G401 (cell line): Measurements from ENCODE around the gene NPIPB4. TPM values are rescaled to one million over a fixed set of nuclear protein-coding genes. Genes with fewer than 3 reads are reported as not detected.
"Not testable (repeated sequence)": the region's sequence is repeated elsewhere in the genome, so short reads cannot be mapped to it uniquely, and the experiment has no call there.

Source experiments
- DNase-seq: peaks from one replicate; pipeline ENCODE4 v3.0.0-alpha.2; 2015; ENCODE audit warnings: low spot score
- in situ Hi-C: cut with HindIII; loops from 2 replicates; pipeline ENCODE4 v1.10.0; 2016; ENCODE audit warnings: low sequenced_read_pairs, mixed read lengths
- total RNA-seq: library from RNA; depleted of rRNA; stranded (reverse); fragments of >200 nt; shearing (Covaris generic); gene quantifications from 2 replicates; pipeline ENCODE4 v1.2.3, GENCODE V29; 2014; rRNA removed

Gene NPIPB4
- total RNA-seq, 1 experiment from 2014 or later: 14.8 TPM

DNA sequence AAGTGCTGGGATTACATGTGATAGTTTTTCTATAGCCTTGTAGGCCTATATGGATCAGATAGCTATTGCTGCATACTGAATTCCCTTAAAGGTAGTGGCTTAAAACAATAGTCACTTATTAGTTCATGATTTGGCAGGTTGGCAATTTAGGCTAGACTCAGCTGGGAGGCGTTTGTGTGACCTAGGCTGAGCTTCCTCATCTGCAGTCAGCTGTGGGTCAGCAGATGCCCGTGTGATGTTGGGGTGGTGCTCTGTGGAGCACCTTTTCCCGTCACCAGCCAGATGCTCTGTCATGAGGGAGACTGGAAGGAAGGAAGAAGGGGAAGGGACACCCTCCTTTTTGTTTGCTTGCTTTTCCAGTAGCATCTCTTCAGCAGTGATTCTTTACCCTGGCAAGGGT is 64.2 kb downstream of the NPIPB4 start:
- DNase-seq, in situ Hi-C loops: not testable (repeated sequence)

DNA sequence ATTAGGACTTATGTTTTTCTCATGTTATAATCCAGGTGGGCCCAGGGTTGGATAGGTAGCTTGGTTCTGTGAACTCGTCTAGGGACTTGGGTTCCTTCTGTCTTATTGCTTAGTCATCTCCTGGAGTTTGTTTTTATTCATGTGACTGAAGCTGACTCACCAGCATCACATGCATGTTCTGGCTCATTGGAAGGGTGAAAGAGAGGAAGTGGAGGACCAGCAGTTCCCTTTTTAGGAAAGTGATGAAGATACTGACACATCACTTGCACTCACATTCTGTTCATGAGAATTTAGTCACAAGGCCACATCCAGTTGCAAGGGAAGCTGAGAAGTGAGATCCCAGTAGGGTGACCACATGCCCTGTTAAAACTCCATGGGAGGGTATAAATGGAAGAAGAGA is 67.0 kb downstream of the NPIPB4 start:
- DNase-seq, in situ Hi-C loops: not testable (repeated sequence)

Other genes with a start within 250 kb of the NPIPB4 start
- not detected in 2 replicates for gene IGSF6, start 205.1 kb downstream of the NPIPB4 start, total RNA-seq
- 0.10 and 0.74 TPM in 2 replicates for gene OTOA, start 193.8 kb downstream of the NPIPB4 start, total RNA-seq
- 73.9 and 94.3 TPM in 2 replicates for gene UQCRC2, start 95.6 kb upstream of the NPIPB4 start, total RNA-seq
- gene PDZD9, start 143.4 kb upstream of the NPIPB4 start, total RNA-seq: not detected in 2 replicates
- 10.5 and 11.6 TPM in 2 replicates for gene MOSMO, start 150.4 kb upstream of the NPIPB4 start, total RNA-seq
- gene VWA3A, start 234.8 kb upstream of the NPIPB4 start, total RNA-seq: 0.03 TPM in 1 of 2 replicates, not detected in the other